Measurements from ENCODE around the gene COL8A1. TPM values are rescaled to one million over a fixed set of nuclear protein-coding genes. Genes with fewer than 3 reads are reported as not detected.
"Not testable (repeated sequence)": the region's sequence is repeated elsewhere in the genome, so short reads cannot be mapped to it uniquely, and the experiment has no call there.

COL8A1 gene
- not detected in 2 replicates for total RNA-seq (2014; rRNA removed; shearing (Covaris generic))
- polyA plus RNA-seq (2015; cell fraction: cytosol; rRNA removed), result not detected in 2 replicates
- polyA plus RNA-seq (2015; cell fraction: nucleus; rRNA removed), result not detected in 2 replicates

GRCh38 chr3:99638167-99638948, at the start of gene COL8A1:
COL8A1 (plus strand) TSS chr3:99638594; CDS start chr3:99790683, 152,089 bp downstream.
- in situ Hi-C loops (cut with HindIII; ENCODE audit: low pct_unique_long_range_greater_than_20kb, low sequenced_read_pairs), result no loop called here

GRCh38 chr3:99589168-99589567, 49.2 kb upstream of the COL8A1 start:
- in situ Hi-C loops (cut with HindIII; ENCODE audit: low pct_unique_long_range_greater_than_20kb, low sequenced_read_pairs); DNase-seq (ENCODE audit: low read depth, low spot score): not testable (repeated sequence)

More at GRCh38 chr3:99638167-99638948, at the start of gene COL8A1:
- no peak for DNase-seq (ENCODE audit: low read depth, low spot score)

GRCh38 chr3:99599894-99600293, 38.5 kb upstream of the COL8A1 start:
- no peak for DNase-seq (ENCODE audit: low read depth, low spot score)
- in situ Hi-C loops (cut with HindIII; ENCODE audit: low pct_unique_long_range_greater_than_20kb, low sequenced_read_pairs), result no loop called here

DNA sequence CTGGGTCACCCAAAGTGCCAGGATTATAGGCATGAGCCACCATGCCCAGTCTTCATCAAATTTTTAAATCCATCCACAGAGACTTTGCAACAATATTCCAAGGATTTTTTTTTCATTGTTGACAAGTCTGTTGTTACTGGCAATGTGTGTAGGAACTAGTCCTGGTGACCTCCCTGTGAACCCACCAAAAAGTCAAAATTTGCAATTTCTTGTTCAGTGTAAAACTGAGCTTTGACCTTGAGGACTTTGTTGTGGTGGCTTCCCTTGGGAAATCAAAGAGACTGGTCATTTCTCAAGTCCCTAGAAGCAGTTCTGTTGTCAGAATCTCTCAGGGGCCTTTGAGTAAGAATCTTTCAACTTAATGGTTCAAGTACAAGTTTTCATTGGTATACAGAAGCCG, 36.9 kb upstream of the COL8A1 start:
- in situ Hi-C loops (cut with HindIII; ENCODE audit: low pct_unique_long_range_greater_than_20kb, low sequenced_read_pairs), result no loop called here

GRCh38 chr3:99602183-99602582, 36.2 kb upstream of the COL8A1 start:
- no peak for DNase-seq (ENCODE audit: low read depth, low spot score)
- in situ Hi-C loops (cut with HindIII; ENCODE audit: low pct_unique_long_range_greater_than_20kb, low sequenced_read_pairs), result no loop called here

More for the DNA sequence above, 36.9 kb upstream of the COL8A1 start:
- no peak for DNase-seq (ENCODE audit: low read depth, low spot score)

DNA sequence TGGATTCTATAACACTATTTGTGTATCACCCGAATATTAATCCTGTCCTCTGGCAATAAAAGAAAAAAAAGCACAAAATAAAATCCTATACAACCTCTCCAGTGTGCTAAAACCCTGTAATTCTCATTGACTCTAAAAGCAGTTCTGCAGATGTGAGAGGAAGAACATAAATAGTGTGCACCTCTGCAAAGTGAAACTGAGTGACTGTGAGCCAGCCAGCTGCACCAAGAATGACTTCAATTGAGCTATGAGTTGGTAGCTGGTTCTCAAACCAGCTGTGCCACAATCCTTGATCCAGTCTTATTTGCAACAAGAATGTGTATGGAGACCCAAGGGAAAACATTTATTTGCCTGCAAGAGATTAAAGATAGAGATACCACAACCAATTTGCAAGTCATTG, 31.2 kb upstream of the COL8A1 start:
- DNase-seq (ENCODE audit: low read depth, low spot score), result no peak
- in situ Hi-C loops (cut with HindIII; ENCODE audit: low pct_unique_long_range_greater_than_20kb, low sequenced_read_pairs), result no loop called here

DNA sequence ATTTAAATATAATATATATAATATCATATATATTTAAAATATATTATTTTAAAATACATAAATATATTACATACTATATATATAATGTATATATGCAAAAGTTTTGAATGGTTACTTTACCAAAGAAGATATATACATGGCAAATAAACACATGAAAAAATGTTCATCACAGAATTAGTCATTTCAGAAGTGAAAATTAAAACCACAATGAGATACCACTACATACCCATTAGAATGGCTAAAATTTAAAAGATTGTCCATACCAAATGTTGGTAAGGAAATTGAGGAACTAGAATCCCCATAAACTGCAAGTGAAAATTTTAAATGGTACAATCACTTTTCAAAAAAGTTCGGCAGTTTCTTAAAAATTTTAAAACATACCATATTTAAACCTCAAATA, 23.6 kb upstream of the COL8A1 start:
- DNase-seq (ENCODE audit: low read depth, low spot score), result no peak
- in situ Hi-C loops (cut with HindIII; ENCODE audit: low pct_unique_long_range_greater_than_20kb, low sequenced_read_pairs), result no loop called here

DNA sequence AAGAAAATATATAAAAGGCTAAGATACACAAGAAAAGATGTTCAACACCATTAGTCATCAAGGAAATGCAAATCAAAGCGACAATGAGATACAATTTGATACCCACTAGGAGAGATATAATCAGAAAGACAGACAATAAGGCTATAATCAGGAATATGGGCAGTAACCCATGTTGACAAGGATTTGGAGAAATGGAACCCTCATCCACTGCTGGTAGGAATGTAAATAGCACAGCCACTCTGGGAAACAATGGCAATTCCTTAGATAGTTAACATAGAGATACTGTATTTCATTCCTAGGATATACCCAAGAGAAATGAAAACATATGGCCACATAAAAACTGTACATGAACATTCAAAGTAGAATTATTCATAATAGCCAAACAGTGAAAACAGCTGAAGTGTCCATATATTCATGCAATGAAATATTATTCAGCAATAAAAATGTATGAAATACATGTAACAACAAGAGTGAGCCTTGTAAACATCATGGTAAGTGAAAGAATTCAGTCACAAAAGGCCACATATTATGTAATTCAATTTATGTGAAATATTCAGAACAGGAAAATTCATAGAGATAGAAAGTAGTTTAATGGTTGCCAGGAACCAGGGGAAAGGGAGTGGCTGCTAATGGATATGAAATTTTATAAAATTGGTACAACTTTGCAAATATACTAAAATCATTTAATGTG, 18.2 kb upstream of the COL8A1 start:
- DNase-seq (ENCODE audit: low read depth, low spot score), result no peak
- in situ Hi-C loops (cut with HindIII; ENCODE audit: low pct_unique_long_range_greater_than_20kb, low sequenced_read_pairs), result no loop called here

DNA sequence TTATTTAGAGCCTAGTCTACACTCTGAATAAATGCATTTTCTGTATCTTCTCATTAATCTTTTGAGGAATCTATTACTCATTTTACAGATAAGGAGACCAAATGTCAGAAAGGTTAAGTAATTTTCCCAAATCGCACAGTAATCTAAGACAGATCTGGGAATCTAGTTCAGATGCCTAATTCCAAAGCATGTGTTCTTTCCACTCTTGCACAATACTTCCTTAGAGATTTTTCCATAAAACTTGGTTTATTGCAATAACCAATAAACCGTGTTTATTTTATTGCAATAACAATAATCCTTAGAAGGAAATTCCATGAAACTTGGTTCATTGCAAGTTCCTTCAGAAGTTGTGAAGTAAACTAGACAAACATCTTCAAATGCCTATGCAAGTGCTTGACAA, 17.4 kb upstream of the COL8A1 start:
- no peak for DNase-seq (ENCODE audit: low read depth, low spot score)
- in situ Hi-C loops (cut with HindIII; ENCODE audit: low pct_unique_long_range_greater_than_20kb, low sequenced_read_pairs), result no loop called here

DNA sequence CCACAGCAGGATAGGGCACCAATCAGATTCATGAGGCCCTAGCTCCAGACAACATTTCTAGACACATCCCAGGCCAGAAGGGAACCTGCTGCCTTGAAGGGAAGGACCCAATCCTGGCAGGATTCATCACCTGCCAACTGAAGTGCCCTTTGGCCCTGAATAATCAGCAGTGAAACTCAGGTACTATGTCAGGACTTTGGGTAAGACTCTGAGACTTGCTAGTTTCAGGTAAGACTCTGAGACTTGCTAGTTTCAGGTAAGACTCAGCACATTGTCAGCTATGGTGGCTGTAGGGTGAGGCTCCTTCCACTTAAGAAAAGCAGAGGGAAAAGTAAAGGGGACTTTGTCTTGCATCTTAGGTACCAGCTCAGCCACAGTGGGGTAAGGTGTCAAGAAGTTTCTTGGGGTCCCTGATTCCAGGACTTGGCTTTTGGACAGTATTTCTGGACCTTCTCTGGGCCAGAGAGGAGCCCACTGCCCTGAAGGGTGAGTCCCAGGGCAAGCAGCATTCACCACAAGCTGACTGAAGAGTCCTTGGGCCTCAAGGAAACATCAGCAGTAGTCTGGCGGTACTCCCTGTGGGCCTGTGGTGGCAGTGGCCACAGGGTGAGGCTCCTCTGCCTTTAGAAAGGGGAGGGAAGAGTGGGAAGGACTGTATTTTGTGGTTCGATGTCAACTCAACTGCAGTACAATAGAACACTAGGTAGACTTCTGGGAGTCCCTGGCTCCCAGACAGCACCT, 13.7 kb upstream of the COL8A1 start:
- DNase-seq (ENCODE audit: low read depth, low spot score), result no peak
- in situ Hi-C loops (cut with HindIII; ENCODE audit: low pct_unique_long_range_greater_than_20kb, low sequenced_read_pairs), result no loop called here

- in situ Hi-C loops (cut with HindIII; ENCODE audit: low pct_unique_long_range_greater_than_20kb, low sequenced_read_pairs), result no loop called here
- no peak for DNase-seq (ENCODE audit: low read depth, low spot score)
Measured at GRCh38 chr3:99625237-99625622, 13.2 kb upstream of the COL8A1 start.

- no peak for DNase-seq (ENCODE audit: low read depth, low spot score)
- in situ Hi-C loops (cut with HindIII; ENCODE audit: low pct_unique_long_range_greater_than_20kb, low sequenced_read_pairs), result no loop called here
Measured at GRCh38 chr3:99625643-99626416, 12.6 kb upstream of the COL8A1 start.

GRCh38 chr3:99626417-99626788, 12.0 kb upstream of the COL8A1 start:
- DNase-seq (ENCODE audit: low read depth, low spot score), result no peak
- in situ Hi-C loops (cut with HindIII; ENCODE audit: low pct_unique_long_range_greater_than_20kb, low sequenced_read_pairs), result no loop called here

GRCh38 chr3:99627062-99627826, 11.2 kb upstream of the COL8A1 start:
- DNase-seq (ENCODE audit: low read depth, low spot score), result peak; percentile 20

DNA sequence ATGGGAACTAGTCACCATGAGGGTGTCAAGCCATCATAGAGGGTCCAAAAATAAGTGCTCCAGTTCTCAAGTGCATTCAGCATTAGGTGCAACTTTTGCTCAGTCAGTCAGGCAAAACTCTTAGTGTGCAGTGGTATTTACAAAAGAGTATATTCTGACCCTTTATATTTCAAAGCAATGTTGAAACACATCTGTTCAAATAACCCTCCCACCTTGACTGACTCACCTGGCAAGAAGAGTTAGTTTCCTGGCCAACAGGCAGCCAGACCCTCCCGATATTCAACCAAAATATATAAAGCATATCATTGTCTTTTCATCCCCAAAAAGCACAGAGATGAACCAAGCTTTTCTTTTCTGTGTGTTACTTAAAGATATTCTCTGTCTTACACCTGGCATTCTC, 7.6 kb upstream of the COL8A1 start:
- DNase-seq (ENCODE audit: low read depth, low spot score), result no peak
- in situ Hi-C loops (cut with HindIII; ENCODE audit: low pct_unique_long_range_greater_than_20kb, low sequenced_read_pairs), result no loop called here

More at GRCh38 chr3:99627062-99627826, 11.2 kb upstream of the COL8A1 start:
- in situ Hi-C loops (cut with HindIII; ENCODE audit: low pct_unique_long_range_greater_than_20kb, low sequenced_read_pairs), result no loop called here

DNA sequence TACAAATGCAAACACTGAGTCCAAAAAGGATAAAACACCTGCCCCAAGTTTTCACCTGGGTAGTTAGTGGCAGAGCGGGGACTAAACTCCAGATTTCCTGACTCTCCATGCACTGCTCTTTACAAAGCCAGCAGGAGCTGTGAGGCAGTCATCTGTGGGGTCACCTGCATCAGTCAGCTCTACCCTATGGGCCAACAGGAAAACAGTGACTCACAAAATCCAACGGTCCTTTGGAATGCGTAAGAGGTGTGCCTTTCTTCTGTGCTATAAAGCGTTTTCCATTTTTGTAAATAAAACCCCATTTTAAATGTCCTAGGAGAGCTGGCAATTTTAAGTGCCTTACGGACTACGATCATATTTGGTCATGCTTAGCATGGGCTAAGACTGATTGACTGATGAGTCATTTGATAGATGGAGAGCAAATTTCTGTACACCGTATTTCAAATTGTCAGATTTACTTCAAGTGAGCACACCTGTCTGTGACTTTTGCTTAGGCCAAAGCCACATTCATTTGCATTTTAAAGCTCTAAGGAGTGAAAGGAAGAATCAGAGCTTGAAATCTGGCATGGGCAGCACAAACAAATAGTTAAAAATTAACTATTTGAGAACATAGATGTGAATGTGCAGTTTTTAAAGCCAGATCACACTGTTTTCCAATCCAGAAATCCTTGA, 4.4 kb upstream of the COL8A1 start:
- in situ Hi-C loops (cut with HindIII; ENCODE audit: low pct_unique_long_range_greater_than_20kb, low sequenced_read_pairs), result no loop called here
- DNase-seq (ENCODE audit: low read depth, low spot score), result no peak
